A549 (cell line): ENCODE data around the gene INPP5A. TPM values are rescaled to one million over a fixed set of nuclear protein-coding genes. Genes with fewer than 3 reads are reported as not detected.

Experiments
- ATAC-seq, 2 experiments: fragments of 200-7000 bp in 1 of 2; fragments of >200 bp in 1 of 2; cut with Nextera tagmentation in 1 of 2; cut with Tn5 transposase in 1 of 2; 3 replicates each; pipeline versions ENCODE4 v1.8.0 to v1.9.1; 2018 to 2020; ENCODE audit warnings: mild to moderate bottlenecking in 1 of 2, moderate library complexity in 1 of 2
- CTCF ChIA-PET: fragments of 300-600 bp; sonication (Branson Sonifier 250); formaldehyde crosslinking; extraction: SDS; loops from one replicate; lab custom pipeline; 2021; ENCODE audit warnings: antibody characterized with exemption, inconsistent platforms; lab: Yijun Ruan, JAX
- POLR2A ChIA-PET: fragments of 350-600 bp; formaldehyde crosslinking; extraction: SDS; loops from one replicate; lab custom pipeline; 2021; ENCODE audit warnings: antibody characterized with exemption, inconsistent platforms; lab: Yijun Ruan, JAX
- DNase-seq, 2 experiments: peaks; one replicate each; pipeline versions ENCODE4 v3.0.0 to v3.0.0-alpha.2; 2011 to 2016; ENCODE audit warnings: low read depth in 1 of 2, low spot score in 1 of 2
- FAIRE-seq: peaks from 2 replicates; lab custom pipeline; 2011; peaks lifted over from hg19 to GRCh38; lab: Jason Lieb, UNC
- H3K27ac ChIP-seq, 2 experiments: fragments of >200 bp; sonication (Bioruptor Twin); formaldehyde crosslinking; 3 replicates each; pipeline ENCODE4 v1.5.1; 2016 to 2017
- H3K4me1 ChIP-seq: fragments of >200 bp; sonication (Bioruptor Twin); formaldehyde crosslinking; 3 replicates; pipeline ENCODE4 v1.6.1; 2016
- H3K4me2 ChIP-seq: fragments of >200 bp; sonication (Bioruptor Twin); formaldehyde crosslinking; 3 replicates; pipeline ENCODE4 v1.6.1; 2016
- H3K4me3 ChIP-seq: fragments of >200 bp; sonication (Bioruptor Twin); formaldehyde crosslinking; 3 replicates; pipeline ENCODE4 v1.5.1; 2016
- H3K9me3 ChIP-seq: fragments of >200 bp; sonication (Bioruptor Twin); formaldehyde crosslinking; 3 replicates; pipeline ENCODE4 v1.6.1; 2016
- CBX2 ChIP-seq: fragments of 200-600 bp; sonication (generic); IDR thresholded peaks from 2 replicates; pipeline ENCODE4 v1.6.1; 2016; ENCODE audit warnings: low read depth, mild to moderate bottlenecking, borderline replicate concordance
- CBX8 ChIP-seq: fragments of 200-600 bp; sonication (generic); IDR thresholded peaks from 2 replicates; pipeline ENCODE4 v1.6.1; 2016
- CHD2 ChIP-seq: fragments of 150-350 bp; IDR thresholded peaks from 2 replicates; pipeline ENCODE4 v1.6.1; 2014; ENCODE audit warnings: low read length; ENCODE audit not compliant: partially characterized antibody
- CHD4 ChIP-seq: fragments of 200-600 bp; sonication (generic); IDR thresholded peaks from 2 replicates; pipeline ENCODE4 v1.6.1; 2016; ENCODE audit warnings: antibody characterized with exemption, mild to moderate bottlenecking, borderline replicate concordance
- EHF ChIP-seq: fragments of 250-450 bp; sonication (Bioruptor Pico); IDR thresholded peaks from 2 replicates; pipeline ENCODE4 v1.5.0; 2020; ENCODE audit warnings: mild to moderate bottlenecking
- EHMT2 ChIP-seq: fragments of 200-600 bp; sonication (generic); IDR thresholded peaks from 2 replicates; pipeline ENCODE4 v1.6.1; 2016; ENCODE audit warnings: antibody characterized with exemption, low read depth, mild to moderate bottlenecking, moderate library complexity
- EP300 ChIP-seq, 2 experiments: fragments of >200 bp; sonication (Bioruptor Twin); formaldehyde crosslinking; IDR thresholded peaks; 2 replicates in 1 of 2; 3 replicates in 1 of 2; pipeline ENCODE4 v1.6.1; 2016 to 2017
- ESRRA ChIP-seq: fragments of 150-350 bp; IDR thresholded peaks from 2 replicates; pipeline ENCODE4 v1.6.1; 2014; ENCODE audit warnings: mild to moderate bottlenecking, low read length, borderline replicate concordance
- FOSL2 ChIP-seq, 2 experiments: fragments of 450-650 bp in 1 of 2; fragments of >200 bp in 1 of 2; sonication (Bioruptor Twin) in 1 of 2; formaldehyde crosslinking; IDR thresholded peaks; 2 replicates each; pipeline versions ENCODE4 v1.5.0 to v1.6.1; 2016 to 2020; ENCODE audit warnings: mild to moderate bottlenecking in 1 of 2, moderate library complexity in 1 of 2
- HOXA7 ChIP-seq: fragments of 250-450 bp; sonication (Bioruptor Pico); IDR thresholded peaks from 2 replicates; pipeline ENCODE4 v1.5.0; 2020; ENCODE audit warnings: mild to moderate bottlenecking, moderate library complexity
- JUN ChIP-seq, 2 experiments: fragments of >200 bp; sonication (Bioruptor Twin); formaldehyde crosslinking; IDR thresholded peaks; 2 replicates in 1 of 2; 3 replicates in 1 of 2; pipeline ENCODE4 v1.6.1; 2016 to 2017
- JUNB ChIP-seq: fragments of >200 bp; sonication (Bioruptor Twin); formaldehyde crosslinking; IDR thresholded peaks from 2 replicates; pipeline ENCODE4 v1.6.1; 2016
- MAFK ChIP-seq: fragments of 450-650 bp; IDR thresholded peaks from 2 replicates; pipeline ENCODE4 v1.6.1; 2014; ENCODE audit not compliant: partially characterized antibody
- NPAS2 ChIP-seq: fragments of 250-450 bp; sonication (Bioruptor Pico); IDR thresholded peaks from 2 replicates; pipeline ENCODE4 v1.8.0; 2022; ENCODE audit warnings: mild to moderate bottlenecking, moderate library complexity, borderline replicate concordance
- NR3C1 ChIP-seq: fragments of >200 bp; sonication (Bioruptor Twin); formaldehyde crosslinking; IDR thresholded peaks from 3 replicates; pipeline ENCODE4 v1.6.1; 2017
- POLR2AphosphoS2 ChIP-seq: conservative IDR thresholded peaks from 2 replicates; pipeline ENCODE4 v1.6.1; 2012; ENCODE audit warnings: low read length, improper control_type of control experiment, inconsistent platforms
- RAD21 ChIP-seq, 2 experiments: fragments of >200 bp in 1 of 2; sonication (Bioruptor Twin) in 1 of 2; formaldehyde crosslinking in 1 of 2; IDR thresholded peaks in 1 of 2; conservative IDR thresholded peaks in 1 of 2; 2 replicates in 1 of 2; 3 replicates in 1 of 2; pipeline ENCODE4 v1.6.1; 2012 to 2018; ENCODE audit warnings: inconsistent platforms in 1 of 2
- RARB ChIP-seq: fragments of 250-450 bp; sonication (Bioruptor Pico); IDR thresholded peaks from 2 replicates; pipeline ENCODE4 v1.8.0; 2021; ENCODE audit warnings: mild to moderate bottlenecking, moderate library complexity
- RNF2 ChIP-seq: fragments of 200-600 bp; sonication (generic); IDR thresholded peaks from 2 replicates; pipeline ENCODE4 v1.6.1; 2016; ENCODE audit warnings: low read depth, mild to moderate bottlenecking, antibody characterized with exemption, moderate library complexity, borderline replicate concordance
- SMC3 ChIP-seq: fragments of >200 bp; sonication (Bioruptor Twin); formaldehyde crosslinking; IDR thresholded peaks from 3 replicates; pipeline ENCODE4 v1.6.1; 2018; ENCODE audit warnings: inconsistent platforms
- TFCP2L1 ChIP-seq: fragments of 250-450 bp; sonication (Bioruptor Pico); IDR thresholded peaks from 2 replicates; pipeline ENCODE4 v1.5.0; 2021; ENCODE audit warnings: mild to moderate bottlenecking
- ZFP36 ChIP-seq: fragments of 450-650 bp; IDR thresholded peaks from 2 replicates; pipeline ENCODE4 v1.6.1; 2014; ENCODE audit warnings: borderline replicate concordance; ENCODE audit not compliant: partially characterized antibody
- WGBS: methylation state at CpG from one replicate; pipeline ENCODE4 v1.1.6; 2017; ENCODE audit errors: missing lambda C conversion rate; 5-methylcytosine and 5-hydroxymethylcytosine counted together
- polyA plus RNA-seq, 4 experiments: library from polyadenylated mRNA; depleted of rRNA in 3 of 4; stranded (reverse); fragments of >200 nt; fragmentation: RNase III in 1 of 4; extraction: RNeasy Plus Mini Kit Qiagen cat#74134 plus additional on column Dnase treatment in 1 of 4; gene quantifications; 2 replicates in 3 of 4; 3 replicates in 1 of 4; pipeline ENCODE4 v1.2.3, GENCODE V29; 2011 to 2017
- TF ChIP-seq, protein P1 (sequence below): IDR thresholded peaks from 2 replicates; pipeline ENCODE4 v1.6.1; 2012
- TF ChIP-seq, protein P2 (sequence below): IDR thresholded peaks from 2 replicates; pipeline ENCODE4 v1.6.1; 2012; ENCODE audit warnings: low read depth, borderline replicate concordance
- TF ChIP-seq, protein P3 (sequence below): fragments of >200 bp; sonication (Bioruptor Twin); formaldehyde crosslinking; IDR thresholded peaks from 3 replicates; pipeline ENCODE4 v1.5.1; 2016
- TF ChIP-seq, protein P4 (sequence below): fragments of 250-450 bp; sonication (Bioruptor Pico); IDR thresholded peaks from 2 replicates; pipeline ENCODE4 v1.5.0; 2020; ENCODE audit warnings: low read depth, mild to moderate bottlenecking, moderate library complexity

The INPP5A gene
- polyA plus RNA-seq, 2 of the 4 experiments (the other 2 are of a cell fraction), result 13.7 to 15.1 TPM

DNA sequence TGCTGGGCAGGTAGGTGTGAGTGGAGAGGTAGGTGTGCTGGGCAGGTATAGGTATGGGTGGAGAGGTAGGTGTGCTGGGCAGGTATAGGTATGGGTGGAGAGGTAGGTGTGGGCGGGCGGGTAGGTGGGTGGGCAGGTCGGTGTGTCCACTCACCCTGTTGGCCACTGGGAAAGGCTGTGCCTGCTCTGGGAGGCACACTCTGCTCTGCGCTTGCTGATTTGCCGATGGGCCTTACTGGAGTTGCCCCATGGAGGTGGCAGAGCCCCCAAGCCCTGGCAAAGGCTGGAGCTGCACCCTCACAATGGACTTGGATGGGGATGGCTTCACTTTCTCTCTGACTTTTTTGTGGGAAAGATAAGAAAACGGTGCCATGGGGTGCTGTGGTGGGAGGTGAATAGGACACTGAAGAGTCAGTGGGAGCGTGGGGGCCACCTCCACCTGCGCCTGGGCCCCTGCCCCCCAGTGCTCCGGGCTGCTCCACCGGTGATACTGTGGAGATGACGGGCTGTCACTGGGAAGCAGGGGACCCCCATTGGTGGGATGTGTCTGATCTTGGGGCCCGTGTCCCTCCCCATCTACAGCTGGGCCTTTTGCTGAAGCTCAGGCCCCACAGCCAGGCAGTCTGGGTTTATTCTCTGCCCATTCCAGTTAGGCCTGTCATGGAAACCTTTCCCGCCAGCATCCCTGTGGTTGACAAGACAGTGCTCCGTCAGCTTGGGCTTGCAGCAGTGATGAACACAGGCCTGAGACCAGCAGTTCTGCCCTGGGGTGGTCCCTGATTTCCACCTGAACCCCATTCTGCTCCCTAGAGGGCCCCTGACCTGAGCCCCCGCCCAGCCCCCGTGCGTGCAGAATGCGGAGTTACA is 173.4 kb downstream of the INPP5A start (continued):
- TF ChIP-seq, protein P1, sequence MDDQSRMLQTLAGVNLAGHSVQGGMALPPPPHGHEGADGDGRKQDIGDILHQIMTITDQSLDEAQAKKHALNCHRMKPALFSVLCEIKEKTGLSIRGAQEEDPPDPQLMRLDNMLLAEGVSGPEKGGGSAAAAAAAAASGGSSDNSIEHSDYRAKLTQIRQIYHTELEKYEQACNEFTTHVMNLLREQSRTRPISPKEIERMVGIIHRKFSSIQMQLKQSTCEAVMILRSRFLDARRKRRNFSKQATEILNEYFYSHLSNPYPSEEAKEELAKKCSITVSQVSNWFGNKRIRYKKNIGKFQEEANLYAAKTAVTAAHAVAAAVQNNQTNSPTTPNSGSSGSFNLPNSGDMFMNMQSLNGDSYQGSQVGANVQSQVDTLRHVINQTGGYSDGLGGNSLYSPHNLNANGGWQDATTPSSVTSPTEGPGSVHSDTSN, result no peak
- TF ChIP-seq CHD4, result no peak
- TF ChIP-seq NPAS2, result no peak
- TF ChIP-seq JUN (IDR thresholded peaks at IDR 0.05), result no peak
- no peak for TF ChIP-seq NR3C1
- no peak for TF ChIP-seq ESRRA
- no peak for TF ChIP-seq SMC3
- TF ChIP-seq CBX8, result no peak
- TF ChIP-seq, protein P2, sequence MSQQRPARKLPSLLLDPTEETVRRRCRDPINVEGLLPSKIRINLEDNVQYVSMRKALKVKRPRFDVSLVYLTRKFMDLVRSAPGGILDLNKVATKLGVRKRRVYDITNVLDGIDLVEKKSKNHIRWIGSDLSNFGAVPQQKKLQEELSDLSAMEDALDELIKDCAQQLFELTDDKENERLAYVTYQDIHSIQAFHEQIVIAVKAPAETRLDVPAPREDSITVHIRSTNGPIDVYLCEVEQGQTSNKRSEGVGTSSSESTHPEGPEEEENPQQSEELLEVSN, result no peak
- TF ChIP-seq POLR2AphosphoS2, result no peak

DNA sequence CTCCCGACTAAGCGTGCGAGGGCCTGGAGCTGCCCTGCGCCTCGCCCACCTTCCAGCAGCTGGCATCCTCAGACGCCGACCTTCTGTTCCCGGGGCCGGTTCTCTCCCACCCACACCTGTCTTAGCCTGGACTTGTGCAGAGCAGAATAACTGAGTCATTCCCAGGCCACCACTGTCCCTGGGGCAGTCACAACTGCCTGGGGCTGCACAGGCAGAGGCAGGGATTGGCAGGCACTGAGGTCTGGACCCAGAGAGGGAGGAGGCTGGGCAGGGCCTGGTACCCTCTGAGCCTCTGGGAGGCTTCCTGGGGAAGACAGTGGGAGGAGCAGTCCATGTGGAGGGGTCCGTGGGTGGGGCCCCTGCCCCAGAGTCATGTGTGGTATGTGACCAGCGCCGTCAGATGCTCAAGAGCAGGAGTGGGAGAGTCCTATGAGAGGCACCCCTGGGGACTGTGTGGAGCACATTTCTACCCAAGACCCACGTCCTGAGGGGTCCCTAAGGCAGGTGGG is 174.1 kb downstream of the INPP5A start:
- ATAC-seq, result no peak
- Histone ChIP-seq H3K27ac (no peak overlapping the region), H3K4me1 (no peaks in the 10 kb centered on the region), H3K4me3 (no peak overlapping the region), H3K4me2 (no peak overlapping the region), H3K9me3 (no peaks in the 10 kb centered on the region; the same call in 2 of the 3 replicates)
- TF ChIP-seq ESRRA (no peak), RARB (CRISPR knock-in tag) (no peak), CHD2 (no peak)
- TF ChIP-seq, protein P1, result no peak
- ChIA-PET CTCF (interaction anchor here (1.3 kb wide), 1 partner anchor 13 kb away, joined by 3 read pairs; no protein-coding TSS in a partner anchor), POLR2A (no interaction called here)
- DNase-seq, result no peak
- 94% methylated on average over 13 of the region's 13 CpGs for WGBS
- no peak for FAIRE-seq

DNA sequence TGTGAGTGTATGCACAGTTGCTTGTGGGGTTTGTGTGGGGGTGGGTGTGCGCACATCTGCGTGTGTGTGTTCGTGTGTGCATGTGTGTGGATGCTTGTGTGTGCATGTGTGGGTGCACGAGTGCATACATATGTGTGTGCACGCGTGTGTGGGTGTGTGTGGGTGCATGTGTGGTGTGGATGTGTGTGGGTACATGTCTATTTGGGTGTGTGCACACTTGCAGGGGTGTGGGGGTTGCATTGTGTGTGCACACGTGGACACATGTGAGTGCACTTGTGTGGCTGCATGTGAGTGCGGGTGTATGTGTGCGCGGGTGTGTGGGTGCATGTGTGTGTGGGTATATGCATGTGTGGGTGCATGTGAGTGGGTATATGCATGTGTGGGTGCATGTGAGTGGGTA is 174.7 kb downstream of the INPP5A start:
- Histone ChIP-seq H3K27ac (no peak overlapping the region), H3K4me1 (no peaks in the 10 kb centered on the region), H3K4me2 (no peak overlapping the region), H3K4me3 (no peak overlapping the region), H3K9me3 (no peaks in the 10 kb centered on the region)
- ChIA-PET POLR2A (no interaction called here), CTCF (no interaction called here)
- no peak for DNase-seq
- ATAC-seq, result no peak
- no peak for FAIRE-seq
- 91% methylated on average over 10 of the region's 10 CpGs for WGBS
- TF ChIP-seq EHF (CRISPR knock-in tag) (no peak), RNF2 (no peak), TFCP2L1 (CRISPR knock-in tag) (no peak), ZFP36 (no peak), CBX2 (no peak), SMC3 (no peak), RAD21 (conservative IDR thresholded peaks at IDR 0.05 in 1 of 2, IDR thresholded peaks at IDR 0.05 in 1 of 2) (no peak), JUNB (no peak), FOSL2 (IDR thresholded peaks at IDR 0.05) (no peak), FOSL2 (CRISPR knock-in tag; IDR thresholded peaks at IDR 0.05) (no peak), MAFK (no peak), CBX8 (no peak), HOXA7 (CRISPR knock-in tag) (no peak), EHMT2 (no peak), EP300 (IDR thresholded peaks at IDR 0.05) (no peak)
- TF ChIP-seq, protein P3, sequence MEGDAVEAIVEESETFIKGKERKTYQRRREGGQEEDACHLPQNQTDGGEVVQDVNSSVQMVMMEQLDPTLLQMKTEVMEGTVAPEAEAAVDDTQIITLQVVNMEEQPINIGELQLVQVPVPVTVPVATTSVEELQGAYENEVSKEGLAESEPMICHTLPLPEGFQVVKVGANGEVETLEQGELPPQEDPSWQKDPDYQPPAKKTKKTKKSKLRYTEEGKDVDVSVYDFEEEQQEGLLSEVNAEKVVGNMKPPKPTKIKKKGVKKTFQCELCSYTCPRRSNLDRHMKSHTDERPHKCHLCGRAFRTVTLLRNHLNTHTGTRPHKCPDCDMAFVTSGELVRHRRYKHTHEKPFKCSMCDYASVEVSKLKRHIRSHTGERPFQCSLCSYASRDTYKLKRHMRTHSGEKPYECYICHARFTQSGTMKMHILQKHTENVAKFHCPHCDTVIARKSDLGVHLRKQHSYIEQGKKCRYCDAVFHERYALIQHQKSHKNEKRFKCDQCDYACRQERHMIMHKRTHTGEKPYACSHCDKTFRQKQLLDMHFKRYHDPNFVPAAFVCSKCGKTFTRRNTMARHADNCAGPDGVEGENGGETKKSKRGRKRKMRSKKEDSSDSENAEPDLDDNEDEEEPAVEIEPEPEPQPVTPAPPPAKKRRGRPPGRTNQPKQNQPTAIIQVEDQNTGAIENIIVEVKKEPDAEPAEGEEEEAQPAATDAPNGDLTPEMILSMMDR, result no peak
- TF ChIP-seq, protein P4, sequence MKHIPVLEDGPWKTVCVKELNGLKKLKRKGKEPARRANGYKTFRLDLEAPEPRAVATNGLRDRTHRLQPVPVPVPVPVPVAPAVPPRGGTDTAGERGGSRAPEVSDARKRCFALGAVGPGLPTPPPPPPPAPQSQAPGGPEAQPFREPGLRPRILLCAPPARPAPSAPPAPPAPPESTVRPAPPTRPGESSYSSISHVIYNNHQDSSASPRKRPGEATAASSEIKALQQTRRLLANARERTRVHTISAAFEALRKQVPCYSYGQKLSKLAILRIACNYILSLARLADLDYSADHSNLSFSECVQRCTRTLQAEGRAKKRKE (CRISPR knock-in tag), result no peak
- TF ChIP-seq, protein P1, result no peak
